Type B pancreatic cell (in vitro differentiated cells): ENCODE data around the gene GABPB1. TPM values are rescaled to one million over a fixed set of nuclear protein-coding genes. Genes with fewer than 3 reads are reported as not detected.

Source experiments
- DNase-seq: peaks from one replicate; pipeline ENCODE4 v3.0.0; 2021; ENCODE audit warnings: mixed read lengths; ENCODE audit not compliant: unreplicated experiment; ENCODE audit errors: extremely low spot score
- H3K27ac Mint-ChIP-seq: 2 replicates; pipeline ENCODE4 v1.8.0; 2021; ENCODE audit warnings: mild to moderate bottlenecking, mixed read lengths
- H3K27me3 Mint-ChIP-seq: 2 replicates; pipeline ENCODE4 v1.8.0; 2021; ENCODE audit warnings: mixed read lengths
- H3K36me3 Mint-ChIP-seq: 2 replicates; pipeline ENCODE4 v1.8.0; 2021; ENCODE audit warnings: mixed read lengths
- H3K4me1 Mint-ChIP-seq: one replicate; pipeline ENCODE4 v1.8.0; 2021; ENCODE audit warnings: mixed read lengths; ENCODE audit not compliant: unreplicated experiment
- H3K4me3 Mint-ChIP-seq: 2 replicates; pipeline ENCODE4 v1.8.0; 2021; ENCODE audit warnings: mild to moderate bottlenecking, mixed read lengths
- H3K9me3 Mint-ChIP-seq: 2 replicates; pipeline ENCODE4 v1.8.0; 2021; ENCODE audit warnings: mixed read lengths
- CTCF ChIP-seq: fragments of 200-600 bp; sonication (generic); conservative IDR thresholded peaks from 2 replicates; pipeline ENCODE4 v1.5.0; 2021; ENCODE audit warnings: antibody characterized with exemption, mild to moderate bottlenecking
- total RNA-seq: library from RNA; stranded (reverse); gene quantifications from 2 replicates; pipeline ENCODE4 v1.2.1, GENCODE V29; 2021; ENCODE audit warnings: low replicate concordance

The GABPB1 gene
- total RNA-seq, 1 donor from 2014 or later = 27.8 TPM

DNA sequence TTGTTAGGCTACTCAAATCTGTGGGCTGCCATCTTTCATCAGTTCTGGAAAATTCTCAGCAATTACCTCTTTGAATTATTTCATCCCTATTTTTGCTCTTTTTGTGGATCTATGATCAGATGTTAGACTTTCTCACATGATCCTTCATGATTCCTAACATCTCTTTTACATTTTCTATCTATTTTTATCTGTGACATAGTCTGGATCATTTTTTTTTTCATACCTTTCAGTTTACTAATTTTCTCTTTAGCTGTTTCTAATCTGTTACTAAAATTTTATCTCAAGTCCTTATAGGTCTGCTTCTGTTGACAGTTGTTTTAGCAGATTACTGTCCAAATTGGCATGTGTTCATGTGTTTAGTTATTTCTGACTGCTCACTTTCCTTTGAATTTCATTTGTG, 47.2 kb downstream of the GABPB1 start:
- H3K4me1 Mint-ChIP-seq = no peaks in the 10 kb centered on the region
- no peak overlapping the region for H3K4me3 Mint-ChIP-seq
- H3K36me3 Mint-ChIP-seq = peaks cover 39% of the 10 kb centered on the region
- DNase-seq = no peak
- H3K27me3 Mint-ChIP-seq = no peaks in the 10 kb centered on the region
- H3K27ac Mint-ChIP-seq = no peak overlapping the region
- peaks cover 5% of the 10 kb centered on the region for H3K9me3 Mint-ChIP-seq
- no peak for TF ChIP-seq CTCF

DNA sequence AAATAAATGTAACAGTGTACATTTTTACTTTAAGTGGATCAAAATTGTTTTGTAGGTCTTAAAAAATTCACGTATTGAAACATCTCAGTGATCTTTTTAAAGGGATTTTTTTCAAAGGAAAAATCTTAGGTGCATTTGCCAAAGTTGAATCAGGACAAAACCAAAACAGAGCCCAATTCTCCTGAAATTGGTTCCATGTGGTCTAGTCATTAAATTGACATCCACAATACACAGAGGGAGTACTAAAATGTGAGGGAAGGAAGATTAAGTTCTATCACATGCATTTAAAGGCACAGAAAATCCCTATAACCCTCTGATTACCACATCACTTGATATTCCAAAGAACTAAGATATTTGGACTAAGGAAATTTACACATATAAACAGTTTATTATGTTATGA, 50.2 kb downstream of the GABPB1 start:
- no peaks in the 10 kb centered on the region for H3K4me1 Mint-ChIP-seq
- peaks cover 46% of the 10 kb centered on the region for H3K36me3 Mint-ChIP-seq
- H3K9me3 Mint-ChIP-seq = peaks cover 5% of the 10 kb centered on the region
- no peak for DNase-seq
- no peaks in the 10 kb centered on the region for H3K27me3 Mint-ChIP-seq
- no peak overlapping the region for H3K4me3 Mint-ChIP-seq
- H3K27ac Mint-ChIP-seq = no peak overlapping the region
- TF ChIP-seq CTCF = no peak

GRCh38 chr15:50302581-50302980, 52.4 kb downstream of the GABPB1 start:
- H3K9me3 Mint-ChIP-seq = peaks cover under 1% of the 10 kb centered on the region
- H3K4me3 Mint-ChIP-seq = no peak overlapping the region
- no peak for TF ChIP-seq CTCF
- no peaks in the 10 kb centered on the region for H3K27me3 Mint-ChIP-seq
- H3K36me3 Mint-ChIP-seq = peaks cover 31% of the 10 kb centered on the region
- H3K27ac Mint-ChIP-seq = no peak overlapping the region
- H3K4me1 Mint-ChIP-seq = no peaks in the 10 kb centered on the region
- no peak for DNase-seq

- TF ChIP-seq CTCF = no peak
- H3K27ac Mint-ChIP-seq = no peak overlapping the region
- no peak for DNase-seq
- H3K4me3 Mint-ChIP-seq = no peak overlapping the region
- H3K4me1 Mint-ChIP-seq = no peaks in the 10 kb centered on the region
- no peaks in the 10 kb centered on the region for H3K9me3 Mint-ChIP-seq
- peaks cover 17% of the 10 kb centered on the region for H3K36me3 Mint-ChIP-seq
- no peaks in the 10 kb centered on the region for H3K27me3 Mint-ChIP-seq
Observed at GRCh38 chr15:50298340-50298739, 56.7 kb downstream of the GABPB1 start.

- TF ChIP-seq CTCF = no peak
- H3K36me3 Mint-ChIP-seq = peaks cover 9% of the 10 kb centered on the region
- no peak overlapping the region for H3K27ac Mint-ChIP-seq
- H3K9me3 Mint-ChIP-seq = no peaks in the 10 kb centered on the region
- no peak for DNase-seq
- H3K4me1 Mint-ChIP-seq = no peaks in the 10 kb centered on the region
- H3K27me3 Mint-ChIP-seq = no peaks in the 10 kb centered on the region
- no peak overlapping the region for H3K4me3 Mint-ChIP-seq
Observed at GRCh38 chr15:50295966-50296365, 59.0 kb downstream of the GABPB1 start.

DNA sequence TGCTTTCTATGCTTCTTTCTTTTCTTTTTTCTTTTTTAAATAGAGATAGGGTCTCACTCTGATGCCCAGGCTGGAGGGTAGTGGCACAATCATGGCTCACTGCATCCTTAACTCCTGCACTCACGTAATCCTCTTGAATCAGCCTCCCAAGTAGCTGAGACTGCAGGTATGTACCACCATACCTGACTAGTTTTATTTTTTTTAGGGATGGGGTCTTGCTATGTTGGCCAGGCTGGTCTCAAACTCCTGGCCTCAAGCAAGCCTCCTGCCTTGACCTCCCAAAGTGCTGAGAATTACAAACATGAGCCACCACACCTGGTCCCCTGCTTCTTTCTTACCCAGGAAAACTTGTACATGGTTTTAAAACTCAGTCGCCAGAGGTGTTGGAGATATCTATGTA, 65.2 kb downstream of the GABPB1 start:
- no peaks in the 10 kb centered on the region for H3K4me1 Mint-ChIP-seq
- no peaks in the 10 kb centered on the region for H3K27me3 Mint-ChIP-seq
- no peak overlapping the region for H3K4me3 Mint-ChIP-seq
- H3K27ac Mint-ChIP-seq = no peak overlapping the region
- DNase-seq = no peak
- TF ChIP-seq CTCF = no peak
- H3K36me3 Mint-ChIP-seq = peaks cover 13% of the 10 kb centered on the region
- no peaks in the 10 kb centered on the region for H3K9me3 Mint-ChIP-seq
